T-helper 22 cell (primary cell): ENCODE measurements around the gene TMEM184B.

Experiments used
- DNase-seq: peaks from one replicate; pipeline ENCODE4 v3.0.0-alpha.2; 2020; ENCODE audit warnings: low read depth

Gene TMEM184B

DNA sequence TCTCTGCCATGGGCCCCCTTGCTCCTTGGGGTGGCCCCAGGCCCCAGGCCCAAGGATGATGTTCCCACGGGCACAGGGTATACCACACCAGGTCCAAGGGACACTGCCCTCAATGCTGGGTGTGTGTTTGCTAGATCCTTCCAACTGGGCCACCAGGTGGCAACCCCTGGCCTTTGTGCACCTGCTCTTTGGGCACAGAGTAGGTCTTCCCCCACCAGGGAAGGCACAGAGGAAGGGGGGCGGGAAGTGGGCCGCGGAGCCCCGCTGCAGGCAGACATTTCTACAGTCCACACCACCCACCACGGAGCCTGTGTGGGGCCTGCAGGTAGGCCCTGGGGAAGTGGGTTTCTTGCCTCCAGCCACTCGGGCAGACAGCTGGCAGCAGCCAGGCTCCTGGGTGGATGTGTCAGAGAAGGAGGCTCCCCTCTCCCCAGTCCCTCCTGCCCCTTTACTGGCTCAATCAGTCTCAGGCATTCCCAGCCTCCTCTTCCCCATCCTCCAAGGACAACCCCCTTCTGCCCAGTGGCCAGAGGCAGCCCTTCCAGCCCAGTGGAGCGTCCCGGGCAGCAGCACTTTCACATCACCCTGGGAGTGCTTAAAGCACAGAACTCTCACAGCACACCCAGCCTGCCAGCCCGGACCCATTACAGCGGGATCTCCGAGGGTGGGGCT is 49.4 kb downstream of the TMEM184B start:
- DNase-seq: no peak

DNA sequence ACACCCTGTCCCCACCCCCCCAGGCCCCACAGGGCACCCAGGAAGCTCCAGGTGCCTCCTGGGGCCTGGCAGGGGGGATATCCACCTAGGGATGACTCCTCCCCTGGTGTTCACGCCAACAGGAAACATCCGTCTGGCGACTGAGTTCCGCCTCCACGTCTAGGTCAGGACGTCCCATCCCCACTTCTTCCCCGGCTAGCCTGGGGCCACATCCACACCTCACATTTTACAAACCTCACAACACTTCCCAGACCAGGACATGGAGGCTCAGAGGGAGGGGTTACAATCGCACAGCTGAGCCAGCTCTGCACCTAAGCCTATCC is 50.1 kb downstream of the TMEM184B start:
- DNase-seq: no peak

DNA sequence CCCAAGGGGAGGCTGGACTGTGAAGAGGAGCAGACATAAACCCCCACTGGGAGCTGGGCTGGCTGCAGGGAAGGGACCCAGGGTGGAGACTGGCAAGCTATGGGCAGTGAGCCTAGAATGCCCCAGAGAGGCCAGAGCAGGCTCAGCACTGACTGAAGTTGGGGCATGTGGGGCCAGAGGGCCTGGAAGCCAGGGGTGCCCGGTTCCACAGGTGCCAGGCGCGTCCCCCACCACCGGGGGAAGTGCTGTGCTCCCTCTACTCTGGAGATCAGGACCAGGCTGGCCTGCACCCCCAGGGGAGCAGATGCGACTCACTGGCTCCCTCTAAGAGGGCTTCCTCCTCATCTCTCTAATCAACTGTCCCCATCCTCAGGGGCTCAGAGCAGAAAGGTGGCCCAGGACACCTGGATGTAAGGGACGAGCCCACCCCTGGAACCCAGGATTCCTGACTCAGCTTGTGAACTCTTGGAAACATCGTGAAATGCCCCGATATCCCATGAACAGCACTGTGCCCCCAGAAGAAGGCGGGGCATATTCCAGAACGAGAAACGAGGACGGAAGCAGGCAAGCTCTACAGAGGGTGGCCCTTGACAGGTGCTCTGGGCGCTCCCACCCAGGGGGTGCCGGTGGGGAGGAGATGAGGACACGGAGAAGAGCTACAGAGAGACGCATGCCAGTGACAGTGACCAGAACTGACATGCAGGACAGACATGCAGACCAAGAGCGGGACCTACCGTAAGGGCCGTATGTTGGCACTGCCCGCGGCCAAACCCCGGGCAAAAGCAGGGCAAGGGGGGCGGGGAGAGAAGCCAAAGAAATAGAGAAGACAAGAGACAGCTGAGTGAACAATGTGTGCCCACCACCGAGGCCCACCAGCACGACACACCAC is 50.7 kb downstream of the TMEM184B start:
- DNase-seq: no peak

DNA sequence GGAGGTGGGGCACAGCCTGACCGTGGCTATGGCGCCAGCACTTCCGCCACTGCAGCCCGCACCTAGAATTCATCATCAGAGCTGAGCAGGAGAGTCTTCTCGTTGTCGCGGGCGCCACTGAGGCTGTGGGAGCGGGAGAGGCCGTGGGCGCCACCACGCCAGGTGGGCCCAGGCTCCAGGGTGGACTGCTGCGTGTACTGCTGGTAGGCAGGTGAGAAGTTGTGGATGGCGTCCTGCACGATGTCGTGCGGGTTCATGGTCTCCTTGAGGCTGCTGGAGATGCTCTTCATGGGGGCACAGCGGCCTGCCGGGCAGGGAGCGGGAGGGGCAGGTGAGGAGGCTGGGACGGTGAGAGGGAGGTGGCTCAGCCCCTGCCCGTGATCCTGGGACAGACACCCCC is 51.4 kb downstream of the TMEM184B start:
- no peak for DNase-seq

DNA sequence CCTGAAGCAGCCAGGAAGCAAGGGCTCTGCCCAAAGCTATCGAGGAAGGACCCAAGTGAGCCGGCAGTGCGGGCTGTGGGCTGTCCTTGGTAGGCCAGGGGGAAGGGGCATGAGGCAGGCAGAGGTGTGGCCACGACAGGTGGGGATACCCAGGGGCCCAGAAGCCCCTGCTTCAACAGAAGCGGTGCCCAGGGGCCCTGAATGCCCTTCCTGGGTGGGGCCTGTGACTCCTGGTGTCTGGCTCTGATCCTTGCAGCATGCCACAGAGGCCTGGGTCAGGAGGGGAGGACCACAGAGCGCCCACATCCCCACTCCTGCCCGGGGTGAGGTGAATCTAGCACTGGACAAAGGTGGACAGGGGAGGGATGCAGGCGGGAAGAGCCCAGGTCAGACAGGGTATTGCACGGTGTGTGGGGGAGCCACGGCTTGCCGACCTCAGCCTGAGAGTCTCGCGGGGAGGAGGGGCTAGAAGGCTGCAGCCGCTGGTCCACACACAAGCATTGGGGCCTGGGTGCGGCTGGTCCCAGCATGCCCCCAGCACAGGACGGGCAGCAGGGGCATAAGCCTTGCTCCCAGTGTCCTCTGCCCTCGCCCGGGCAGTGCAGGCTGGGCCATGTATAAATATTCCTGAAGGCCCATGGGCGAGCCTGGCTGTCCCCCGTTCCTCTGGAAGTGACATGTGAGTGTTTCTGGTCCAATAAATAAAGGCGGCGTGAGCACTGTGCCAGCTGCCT is 52.0 kb downstream of the TMEM184B start:
- DNase-seq: no peak

DNA sequence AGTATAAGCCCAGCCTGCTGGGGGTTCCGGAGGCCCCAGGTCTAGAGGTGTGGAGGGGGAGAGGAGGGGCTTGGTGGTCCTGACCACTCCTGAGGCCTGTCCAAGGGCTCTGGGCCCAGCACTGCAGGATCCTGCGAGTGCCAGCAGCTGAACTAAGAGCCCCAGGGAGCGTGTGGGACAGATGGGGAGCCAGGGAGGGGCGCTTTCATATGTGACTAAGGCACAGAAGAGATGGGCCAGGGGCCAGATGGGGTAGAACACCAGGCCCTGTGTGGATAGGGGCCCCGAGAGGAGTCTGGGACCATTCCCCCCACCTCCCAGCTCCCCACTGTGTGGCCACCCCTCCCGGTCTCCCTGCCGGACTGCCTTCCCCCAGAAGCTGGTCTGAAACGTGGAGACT is 52.6 kb downstream of the TMEM184B start:
- DNase-seq: no peak

DNA sequence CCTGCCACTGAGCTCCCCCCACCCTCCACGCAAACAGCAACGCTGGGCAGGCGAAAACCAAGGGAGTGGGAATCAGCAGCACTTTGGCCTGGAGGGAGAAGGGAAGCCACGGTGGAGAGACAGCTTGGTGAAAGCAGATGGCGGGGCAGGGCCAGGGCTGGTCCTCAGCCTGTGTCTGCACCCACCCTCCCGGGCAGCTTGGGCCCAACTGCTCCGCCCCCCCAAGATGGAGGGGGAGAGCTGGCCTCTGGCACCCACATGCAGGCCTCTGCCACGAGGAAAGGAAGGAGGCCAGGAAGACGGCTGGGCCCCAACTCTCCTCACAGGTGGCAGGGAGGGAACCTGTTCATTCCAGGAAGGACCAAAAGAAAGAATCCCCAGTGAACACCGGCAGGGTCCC is 53.2 kb downstream of the TMEM184B start:
- no peak for DNase-seq

DNA sequence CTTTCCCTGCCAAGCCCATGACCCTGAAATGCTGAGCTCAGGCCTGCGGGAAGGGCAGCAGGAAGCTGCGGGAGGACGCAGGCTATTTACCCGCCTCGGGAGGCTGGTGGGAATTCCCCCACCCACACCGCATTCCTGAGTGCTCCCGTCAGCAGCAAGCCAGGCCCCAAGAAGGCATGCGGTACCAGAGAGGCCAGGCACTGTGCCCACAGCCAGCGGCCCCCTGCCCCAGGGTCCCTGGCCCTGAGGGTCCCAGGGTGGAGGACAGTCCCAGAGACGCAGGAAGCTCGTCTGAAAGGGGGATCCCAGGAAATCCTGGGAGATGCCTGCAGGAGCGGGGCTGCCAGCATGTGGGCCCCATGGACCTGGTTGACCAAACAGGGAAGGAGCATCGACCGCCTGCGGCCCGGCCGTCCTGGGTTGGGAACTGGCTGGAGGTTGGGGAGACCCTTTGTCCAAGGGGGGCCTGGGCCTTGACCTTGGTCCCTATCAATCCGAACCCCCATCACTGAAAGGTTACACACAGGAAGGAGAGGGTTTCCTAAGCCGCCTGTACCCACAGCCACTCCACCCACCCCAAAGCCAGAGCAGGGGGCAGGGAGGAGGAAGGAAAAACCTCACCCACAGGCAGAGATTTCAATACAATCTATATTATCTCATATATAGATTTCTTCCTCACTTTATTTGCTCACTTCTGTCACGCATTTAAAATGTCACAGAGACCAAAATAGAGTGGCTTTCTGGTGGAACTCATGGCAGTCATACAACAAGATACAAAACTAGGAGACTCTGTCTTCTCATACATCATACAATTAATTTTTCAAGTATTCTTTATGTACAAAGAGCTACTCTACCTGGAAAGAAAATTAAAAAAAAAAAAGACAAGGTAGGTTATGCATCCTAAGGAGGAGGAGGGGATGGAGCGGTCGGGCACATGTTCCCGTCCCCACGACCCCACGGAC is 53.9 kb downstream of the TMEM184B start:
- peak; percentile 55 for DNase-seq

DNA sequence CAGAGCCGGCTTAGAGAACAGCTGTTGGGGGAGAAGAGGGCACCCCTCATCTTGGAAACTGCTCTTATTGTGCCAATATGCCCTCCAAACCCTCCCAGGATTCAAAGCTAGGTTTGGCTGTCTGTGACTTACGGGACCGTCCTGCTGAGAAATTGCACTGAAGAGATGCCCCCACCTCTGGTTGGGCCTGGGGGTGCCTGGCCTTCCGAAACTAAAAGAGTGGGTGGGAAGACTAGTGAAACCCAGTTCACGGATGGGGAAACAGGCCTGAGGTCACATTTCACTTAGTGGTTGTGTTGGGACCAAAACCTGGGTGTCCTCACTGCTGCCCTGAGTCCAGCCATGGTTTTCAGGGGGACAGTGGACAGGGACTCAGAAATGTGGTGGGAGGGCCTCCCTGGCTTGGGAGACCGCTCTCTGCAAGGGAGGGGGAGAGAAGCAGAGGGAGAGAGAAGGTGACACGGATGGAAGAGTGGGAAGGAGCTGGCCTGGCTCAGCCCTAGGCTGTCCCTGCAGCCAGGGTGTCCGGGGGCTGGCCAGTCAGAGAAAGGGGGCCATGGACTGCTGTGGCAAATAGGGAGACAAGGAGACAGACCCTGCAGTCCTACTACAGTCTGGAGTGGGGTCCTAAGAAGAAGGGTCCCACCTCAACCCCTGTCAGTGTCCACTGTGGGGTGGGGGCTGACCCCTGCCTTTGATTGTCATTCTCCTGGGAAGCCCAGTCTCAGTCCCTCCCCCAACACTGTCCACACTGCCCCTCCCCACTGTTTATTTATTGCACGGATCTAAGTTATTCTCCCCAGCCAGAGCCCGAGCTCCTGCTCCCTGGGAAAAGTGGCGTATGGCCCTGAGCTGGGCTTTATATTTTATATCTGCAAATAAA is 57.4 kb downstream of the TMEM184B start:
- DNase-seq: no peak

DNA sequence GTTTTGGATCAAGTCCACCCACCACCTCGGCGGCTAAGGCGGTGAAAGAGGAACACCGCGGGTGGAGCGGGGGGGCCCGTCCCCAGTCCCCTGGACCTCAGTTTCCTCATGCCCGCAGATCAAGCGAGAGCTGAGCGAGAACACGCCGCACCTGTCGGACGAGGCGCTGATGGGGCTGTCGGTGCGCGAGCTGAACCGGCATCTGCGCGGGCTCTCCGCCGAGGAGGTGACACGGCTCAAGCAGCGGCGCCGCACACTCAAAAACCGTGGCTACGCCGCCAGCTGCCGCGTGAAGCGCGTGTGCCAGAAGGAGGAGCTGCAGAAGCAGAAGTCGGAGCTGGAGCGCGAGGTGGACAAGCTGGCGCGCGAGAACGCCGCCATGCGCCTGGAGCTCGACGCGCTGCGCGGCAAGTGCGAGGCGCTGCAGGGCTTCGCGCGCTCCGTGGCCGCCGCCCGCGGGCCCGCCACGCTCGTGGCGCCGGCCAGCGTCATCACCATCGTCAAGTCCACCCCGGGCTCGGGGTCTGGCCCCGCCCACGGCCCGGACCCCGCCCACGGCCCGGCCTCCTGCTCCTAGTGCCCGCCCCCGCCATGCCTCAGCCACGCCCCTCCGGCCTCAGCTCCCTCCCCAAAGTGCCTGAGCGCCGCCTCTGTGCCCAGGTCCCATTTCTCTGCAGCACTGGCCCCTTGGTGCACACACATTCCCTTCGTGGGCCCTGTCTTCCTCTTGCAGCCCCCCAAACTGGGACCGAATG is 58.3 kb downstream of the TMEM184B start:
- DNase-seq: peak; percentile 60

DNA sequence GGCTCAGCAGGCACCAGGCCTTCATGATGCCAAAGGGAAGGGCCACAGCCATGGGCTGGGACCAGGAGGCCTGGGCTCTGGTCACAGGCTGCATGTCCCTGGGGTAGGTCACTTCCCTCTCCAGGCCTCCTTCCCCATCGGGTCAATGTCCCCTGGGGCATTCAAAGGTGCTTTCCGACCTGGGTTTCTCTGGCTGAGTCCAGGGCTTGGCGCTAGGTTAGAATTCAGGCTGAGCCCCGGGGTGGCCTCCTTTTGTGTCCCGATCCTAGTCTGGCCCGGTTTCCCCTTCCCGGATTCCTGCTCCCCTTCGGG is 58.9 kb downstream of the TMEM184B start:
- DNase-seq: no peak

DNA sequence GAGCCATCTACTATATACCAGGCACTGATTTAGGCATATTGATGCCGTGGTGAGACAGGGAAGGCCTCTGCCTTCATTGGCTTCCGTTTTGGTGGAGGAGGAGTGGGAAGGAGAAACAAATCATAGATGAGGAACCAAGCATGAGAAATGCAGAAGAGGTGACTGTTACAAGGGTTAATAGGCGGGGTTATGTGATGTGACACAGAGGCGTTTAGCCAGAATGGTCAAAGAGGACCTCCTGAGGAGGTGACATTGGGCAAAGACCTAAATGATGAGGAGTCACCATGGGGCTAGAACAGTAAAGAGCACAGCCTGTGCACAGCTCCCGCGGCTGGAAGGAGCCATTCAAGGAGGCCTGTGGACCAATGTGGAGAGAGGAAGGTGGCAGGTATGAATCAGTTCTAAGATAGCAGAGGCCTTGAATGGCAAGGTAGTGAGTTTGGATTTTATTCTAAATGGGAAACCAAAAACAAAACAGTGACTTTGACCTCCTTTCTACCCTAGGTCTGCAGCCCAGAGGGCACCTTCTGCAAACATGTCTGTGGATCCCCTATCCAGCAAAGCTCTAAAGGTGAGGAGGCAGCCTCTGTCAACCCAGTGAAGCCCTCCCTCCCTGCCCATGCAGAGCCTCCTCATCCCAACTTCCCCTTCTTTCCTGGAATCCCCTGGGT is 59.4 kb downstream of the TMEM184B start:
- DNase-seq: no peak

DNA sequence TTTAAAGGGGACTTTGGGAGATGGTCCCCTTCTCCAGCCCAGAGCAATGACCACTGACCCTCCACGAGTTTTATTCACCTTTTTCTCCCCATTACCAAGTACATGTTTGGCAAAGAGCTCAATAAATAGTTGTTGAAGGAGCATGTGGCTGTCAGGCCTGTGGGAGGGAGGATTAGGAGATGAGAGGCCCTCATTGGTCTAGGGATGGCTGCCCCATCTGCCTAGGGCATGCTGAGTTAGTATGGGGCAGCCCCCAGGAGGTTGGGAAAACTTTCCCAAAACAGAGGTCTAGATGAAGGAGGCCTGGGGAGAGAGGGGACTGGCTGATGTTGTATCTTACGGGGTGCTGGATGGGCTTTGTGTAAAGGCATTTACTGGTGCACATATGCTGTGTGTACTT is 60.4 kb downstream of the TMEM184B start:
- DNase-seq: no peak

DNA sequence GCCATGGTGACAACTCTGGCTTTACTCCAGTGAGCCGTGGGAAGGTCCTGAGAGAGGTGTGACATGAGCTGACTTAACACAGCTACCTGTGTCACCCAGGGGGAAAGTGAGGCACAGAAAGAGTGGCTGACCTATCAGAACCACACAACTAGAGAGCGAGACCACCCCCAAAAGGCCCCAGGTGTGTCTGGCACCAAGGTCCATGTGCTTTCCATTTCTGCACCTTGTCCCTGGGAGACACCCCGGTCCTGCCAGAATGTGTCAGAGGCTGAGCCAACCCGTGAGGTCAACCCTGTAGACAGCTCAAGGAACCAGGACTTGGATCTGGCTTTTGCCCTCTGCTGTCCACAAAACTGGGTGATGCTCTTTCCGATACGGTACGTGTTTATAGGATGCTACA is 61.3 kb downstream of the TMEM184B start:
- DNase-seq: no peak

DNA sequence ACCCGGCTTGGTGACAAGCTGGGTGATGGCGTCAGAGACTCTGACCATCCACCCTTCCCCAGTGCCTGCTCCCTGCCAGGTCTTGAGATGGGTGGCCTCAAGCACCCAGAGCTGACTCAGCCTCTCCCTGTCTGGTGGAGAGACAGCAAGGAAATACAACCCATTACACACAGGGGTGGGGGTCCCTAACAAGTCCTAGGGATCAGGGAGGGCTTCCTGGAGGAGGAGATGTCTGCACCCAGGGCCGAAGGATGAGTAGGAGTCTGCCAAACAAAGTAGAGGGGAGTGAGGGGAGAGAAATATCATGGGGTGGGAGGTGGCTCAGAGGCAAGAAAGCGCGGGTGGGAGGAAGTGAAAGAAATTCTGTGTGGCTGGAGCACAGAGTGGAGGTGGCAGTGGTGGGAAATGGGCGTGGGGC is 64.2 kb downstream of the TMEM184B start:
- no peak for DNase-seq

DNA sequence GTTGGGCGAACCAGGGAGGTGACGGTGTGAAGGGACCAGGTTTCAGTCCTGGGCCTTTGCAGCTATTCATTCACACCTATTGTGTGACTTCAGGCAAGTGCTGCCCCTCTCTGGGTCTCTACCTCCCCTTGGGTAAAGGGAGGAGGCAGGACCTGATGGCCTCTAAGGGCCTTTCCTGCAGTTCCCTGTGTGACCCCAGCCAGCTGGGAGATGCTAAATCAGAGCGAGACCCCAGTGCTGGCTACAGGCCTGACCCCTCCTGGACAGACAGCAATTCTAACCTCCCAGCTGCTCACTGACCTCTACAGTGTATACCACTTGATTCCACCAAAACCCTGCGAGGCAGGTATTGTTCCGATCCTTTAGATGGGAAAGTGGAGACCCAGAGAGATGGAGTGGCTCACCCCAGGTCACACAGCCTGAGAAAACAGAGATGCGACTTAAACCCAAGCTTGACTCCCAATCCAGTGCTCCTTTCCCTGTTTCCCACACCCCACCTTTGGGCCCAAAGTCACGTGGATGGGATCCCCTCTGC is 64.8 kb downstream of the TMEM184B start:
- DNase-seq: no peak

DNA sequence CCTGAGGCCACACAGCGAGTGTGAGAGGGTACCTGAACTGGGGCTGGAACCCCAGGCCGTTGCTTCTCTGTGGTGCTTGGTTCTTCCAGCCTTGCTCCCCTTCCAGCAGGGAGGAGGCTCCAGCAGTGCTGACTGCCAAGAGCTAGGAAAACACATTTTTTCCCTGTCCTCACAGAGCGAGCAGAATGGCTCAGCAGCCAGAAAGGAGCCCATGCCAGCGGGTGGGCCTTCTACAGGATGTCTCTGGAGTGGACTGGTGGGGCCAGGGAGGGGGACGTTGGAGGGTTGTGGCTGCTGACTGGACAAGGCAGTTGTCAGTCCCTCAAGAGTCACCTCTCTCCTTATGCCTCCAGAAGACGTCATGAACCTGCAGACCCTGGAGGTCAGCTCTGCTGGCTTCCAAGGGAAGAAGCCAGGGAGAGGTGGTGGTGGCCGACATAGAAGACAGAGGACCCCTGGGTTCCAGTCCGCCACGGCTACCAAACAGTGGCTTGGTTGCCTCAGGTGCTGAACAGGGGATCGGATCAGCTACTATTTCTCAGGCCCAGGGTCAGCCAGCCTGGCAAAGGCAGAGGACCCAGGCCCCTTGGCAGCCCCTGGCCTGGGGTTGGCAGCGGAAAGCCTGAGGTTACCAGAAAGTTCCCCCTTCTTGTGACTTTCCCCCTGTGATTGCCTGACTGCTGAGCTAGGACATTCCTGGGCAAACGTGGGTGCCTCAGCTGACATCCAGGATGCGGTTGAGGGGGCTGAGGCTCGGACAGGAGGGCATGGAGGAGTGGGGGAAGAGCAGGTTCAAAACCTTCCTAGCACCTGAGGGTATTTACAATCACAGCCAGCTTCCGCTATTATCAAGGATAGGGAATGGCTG is 67.3 kb downstream of the TMEM184B start:
- DNase-seq: no peak

DNA sequence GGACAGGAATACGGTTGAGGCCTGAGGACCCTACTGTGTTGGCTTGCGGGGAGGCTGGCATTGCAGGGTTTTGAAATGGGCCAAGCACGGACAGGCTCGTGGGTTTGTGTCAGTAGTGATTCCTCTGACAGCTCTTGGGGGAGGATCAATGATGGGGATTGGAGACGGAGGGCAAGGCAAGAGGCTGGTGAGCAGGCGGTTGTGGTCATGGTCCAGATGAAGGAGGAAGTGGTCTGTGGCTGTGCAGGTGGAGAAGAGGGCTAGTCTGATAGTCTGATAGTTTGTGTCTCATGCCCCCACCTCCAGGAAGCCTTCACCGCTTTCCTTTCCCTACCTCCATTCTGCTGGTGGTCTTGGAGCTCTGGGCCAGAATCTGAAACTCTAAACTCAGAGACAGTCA is 68.0 kb downstream of the TMEM184B start:
- no peak for DNase-seq
